ENCODE results near the gene BAHCC1. TPM values are rescaled to one million over a fixed set of nuclear protein-coding genes. Genes with fewer than 3 reads are reported as not detected.

BAHCC1 gene
- total and polyA plus RNA-seq, 2 of the 4 experiments (the other 2 are of a cell fraction), result 0.36 to 7.8 TPM

- peak overlapping the region; percentile 93 for H3K14ac ChIP-seq (replicated peaks; ENCODE audit: low read depth, low read length)
- peak overlapping the region; percentile 98 for H3K9ac ChIP-seq (ENCODE audit: low read depth, low read length)
- H2BK120ac ChIP-seq (ENCODE audit: low read depth, low read length), result no peak overlapping the region
- H3K27me3 ChIP-seq (ENCODE audit: control insufficient read depth, insufficient read depth, low read length), result no peaks in the 10 kb centered on the region
- BruUV-seq (replicated peaks), result TSS peak; percentile 87
- H3K79me1 ChIP-seq (ENCODE audit: low read depth in 1 of 2, low read length in 2 of 2), result peaks cover 3 to 53% of the 10 kb centered on the region in 2 experiments; a peak in 3 of 4 replicates
- CTCF ChIA-PET, result no interaction called here
- in situ Hi-C loops (cut with MboI; ENCODE audit: low sequenced_read_pairs), result no loop called here
- dilution Hi-C loops (cut with HindIII; ENCODE audit: low sequenced_read_pairs, unreplicated experiment), result no loop called here
- H3K18ac ChIP-seq (ENCODE audit: low read depth, low read length), result peak overlapping the region; percentile 4; the same call in 1 of the 2 replicates
- peak overlapping the region; percentile 39; the same call in 1 of the 2 replicates for H4K91ac ChIP-seq (ENCODE audit: insufficient read depth, low read depth, low read length)
- TF ChIP-seq POLR2A (IDR thresholded peaks at IDR 0.05; ENCODE audit: low read depth, low read length) (peak; percentile 18; the same call in 1 of the 2 replicates), USF2 (IDR thresholded peaks at IDR 0.05; ENCODE audit: low read depth, low read length) (no peak)
- POLR2A ChIA-PET (ENCODE audit: unreplicated experiment), result interaction anchor here (0.6 to 1.1 kb wide), 8 partner anchors 20 to 167 kb away, joined by 3 to 4 read pairs (median 3); no protein-coding TSS in a partner anchor
- peak overlapping the region; percentile 85 for H2AK9ac ChIP-seq (replicated peaks; ENCODE audit: low read depth, low read length, poor library complexity)
- peak overlapping the region; percentile 70 for H3K4me2 ChIP-seq (ENCODE audit: low read depth, low read length)
- H3K56ac ChIP-seq (ENCODE audit: extremely low read depth, insufficient read depth, low read length), result peak overlapping the region; percentile 88
- H3K4me3 ChIP-seq (ENCODE audit: insufficient read depth, low read depth, low read length), result peak overlapping the region; percentile 79
- H2BK15ac ChIP-seq (ENCODE audit: low read depth, low read length), result no peak overlapping the region
- no peak overlapping the region for H4K5ac ChIP-seq (ENCODE audit: low read depth, low read length)
- peaks cover 37% of the 10 kb centered on the region for H3K36me3 ChIP-seq (ENCODE audit: control insufficient read depth, insufficient read depth, low read length)
- H3K9me3 ChIP-seq (ENCODE audit: control insufficient read depth, insufficient read depth, low read length), result no peaks in the 10 kb centered on the region
- DNase-seq (no peak), ATAC-seq (ENCODE audit: low read depth) (peak; percentile 0; the same call in 1 of the 2 replicates)
- H2AFZ ChIP-seq (replicated peaks; ENCODE audit: low read length, poor library complexity), result peak overlapping the region; percentile 75
- H3K4me1 ChIP-seq (ENCODE audit: control insufficient read depth, insufficient read depth, low read length), result peaks cover 9% of the 10 kb centered on the region
- peak overlapping the region; percentile 89 for H3K27ac ChIP-seq (ENCODE audit: insufficient read depth, low read length)
- peak overlapping the region in 1 of 2 experiments; percentile 53; a peak in 1 of 4 replicates for H4K8ac ChIP-seq (ENCODE audit: low read depth in 2 of 2, low read length in 2 of 2)
- peak overlapping the region; percentile 86 for H3K23ac ChIP-seq (ENCODE audit: low read depth, low read length)
- H3K4ac ChIP-seq (ENCODE audit: low read depth, low read length), result peak overlapping the region; percentile 69
- WGBS, 2 experiments (ENCODE audit: extremely low coverage in 2 of 2, insufficient read length in 1 of 2), result 2% methylated on average over 19 of the region's 62 CpGs; no CpG with 5 or more reads in 1 of the 2 experiments
- H2BK5ac ChIP-seq (ENCODE audit: low read depth, low read length, poor library complexity, severe bottlenecking), result peak overlapping the region; percentile 75
- peak overlapping the region; percentile 49; the same call in 1 of the 2 replicates for H2AK5ac ChIP-seq (ENCODE audit: low read depth, low read length)
- H2BK20ac ChIP-seq (ENCODE audit: low read depth, low read length), result no peak overlapping the region
- H3K9me1 ChIP-seq (ENCODE audit: insufficient read depth, low read length), result no peaks in the 10 kb centered on the region
- H4K20me1 ChIP-seq (ENCODE audit: insufficient read depth, low read length), result peaks cover 64% of the 10 kb centered on the region
- intact Hi-C loops (cut with micrococcal nuclease), result no loop called here
Measured at GRCh38 chr17:81511804-81512561, 116.7 kb downstream of the BAHCC1 start.
